HFFc6 (cell line): Measurements from ENCODE around the gene MPO. TPM values are rescaled to one million over a fixed set of nuclear protein-coding genes. Genes with fewer than 3 reads are reported as not detected.

ENCODE experiments used
- DNase-seq: peaks from one replicate; pipeline ENCODE4 v3.0.0-alpha.2; 2018
- H3K27ac Mint-ChIP-seq: 2 replicates; pipeline ENCODE4 v1.8.0; 2020; ENCODE audit warnings: mild to moderate bottlenecking, mixed read lengths
- H3K27me3 Mint-ChIP-seq: 2 replicates; pipeline ENCODE4 v1.8.0; 2021; ENCODE audit warnings: mild to moderate bottlenecking, moderate library complexity, mixed read lengths; ENCODE audit not compliant: insufficient read depth
- H3K36me3 Mint-ChIP-seq: 2 replicates; pipeline ENCODE4 v1.8.0; 2021; ENCODE audit warnings: low read depth, mixed read lengths
- H3K4me1 Mint-ChIP-seq: 2 replicates; pipeline ENCODE4 v1.8.0; 2020; ENCODE audit warnings: low read depth, mixed read lengths
- H3K4me3 Mint-ChIP-seq: 2 replicates; pipeline ENCODE4 v1.8.0; 2020; ENCODE audit warnings: mild to moderate bottlenecking, moderate library complexity, mixed read lengths
- H3K9me3 Mint-ChIP-seq: 2 replicates; pipeline ENCODE4 v1.8.0; 2020; ENCODE audit warnings: mild to moderate bottlenecking, mixed read lengths
- total RNA-seq, 6 experiments: library from RNA; stranded (reverse); fragmentation: NEBNext Ultra II Directional; extraction: Animal tissue kit (Norgen Biotek cat#: 25700); gene quantifications; 2 replicates in 1 of 6; 3 replicates in 5 of 6; pipeline ENCODE4 v1.2.3, GENCODE V29; 2021
- TF ChIP-seq, protein P1 (sequence below): fragments of 200-600 bp; sonication (generic); IDR thresholded peaks from 2 replicates; pipeline ENCODE4 v1.5.0; 2021; ENCODE audit warnings: antibody characterized with exemption, mild to moderate bottlenecking

The MPO gene
- total RNA-seq, 6 experiments from 2014 or later, result not detected

DNA sequence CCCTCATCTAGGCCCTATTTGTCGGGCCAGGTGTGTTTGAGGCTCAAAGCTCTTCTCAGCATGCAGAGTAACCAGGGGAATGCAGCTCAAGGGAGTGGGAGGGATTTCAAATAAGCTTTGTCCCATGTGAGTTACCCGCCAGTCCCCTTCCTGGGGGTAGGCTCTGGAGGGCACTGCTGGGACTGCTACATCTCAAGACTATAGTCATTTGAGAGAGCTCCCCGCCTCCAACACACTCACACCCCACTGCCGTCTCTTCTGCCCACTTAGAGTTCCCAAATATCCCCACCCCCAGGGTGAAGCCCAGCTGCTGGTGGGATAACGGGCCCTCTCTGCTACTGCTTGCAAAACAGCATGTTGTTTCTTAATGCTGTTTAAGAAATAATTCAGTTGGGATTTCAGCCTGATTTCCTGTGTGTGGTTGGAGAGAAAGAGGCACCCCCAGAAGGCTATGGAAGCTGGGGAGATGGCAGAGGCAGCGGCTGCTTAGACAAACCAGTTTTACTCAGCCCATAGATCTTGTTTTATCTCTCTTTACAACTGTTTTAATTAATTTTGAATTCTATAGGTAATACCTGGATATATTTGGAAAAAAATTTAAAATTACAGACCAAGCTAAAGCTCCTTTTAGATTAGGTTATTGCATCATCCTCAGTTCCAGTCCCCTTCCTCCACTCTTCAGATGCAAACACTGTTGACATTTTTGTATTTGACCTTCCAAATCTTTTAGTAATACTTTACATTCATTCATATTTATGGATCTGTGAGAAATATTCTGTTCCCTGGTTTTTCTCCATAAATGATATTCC is 4.1 kb upstream of the MPO start:
- Mint-ChIP-seq H3K27ac (no peak overlapping the region), H3K36me3 (no peaks in the 10 kb centered on the region), H3K4me3 (no peak overlapping the region), H3K4me1 (no peaks in the 10 kb centered on the region), H3K27me3 (peaks cover 17% of the 10 kb centered on the region), H3K9me3 (no peaks in the 10 kb centered on the region)
- no peak for DNase-seq
- TF ChIP-seq, protein P1, sequence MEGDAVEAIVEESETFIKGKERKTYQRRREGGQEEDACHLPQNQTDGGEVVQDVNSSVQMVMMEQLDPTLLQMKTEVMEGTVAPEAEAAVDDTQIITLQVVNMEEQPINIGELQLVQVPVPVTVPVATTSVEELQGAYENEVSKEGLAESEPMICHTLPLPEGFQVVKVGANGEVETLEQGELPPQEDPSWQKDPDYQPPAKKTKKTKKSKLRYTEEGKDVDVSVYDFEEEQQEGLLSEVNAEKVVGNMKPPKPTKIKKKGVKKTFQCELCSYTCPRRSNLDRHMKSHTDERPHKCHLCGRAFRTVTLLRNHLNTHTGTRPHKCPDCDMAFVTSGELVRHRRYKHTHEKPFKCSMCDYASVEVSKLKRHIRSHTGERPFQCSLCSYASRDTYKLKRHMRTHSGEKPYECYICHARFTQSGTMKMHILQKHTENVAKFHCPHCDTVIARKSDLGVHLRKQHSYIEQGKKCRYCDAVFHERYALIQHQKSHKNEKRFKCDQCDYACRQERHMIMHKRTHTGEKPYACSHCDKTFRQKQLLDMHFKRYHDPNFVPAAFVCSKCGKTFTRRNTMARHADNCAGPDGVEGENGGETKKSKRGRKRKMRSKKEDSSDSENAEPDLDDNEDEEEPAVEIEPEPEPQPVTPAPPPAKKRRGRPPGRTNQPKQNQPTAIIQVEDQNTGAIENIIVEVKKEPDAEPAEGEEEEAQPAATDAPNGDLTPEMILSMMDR, result no peak

- no peaks in the 10 kb centered on the region for H3K4me1 Mint-ChIP-seq
- peaks cover 25% of the 10 kb centered on the region for H3K27me3 Mint-ChIP-seq
- H3K27ac Mint-ChIP-seq, result no peak overlapping the region
- TF ChIP-seq, protein P1, result no peak
- no peak for DNase-seq
- H3K9me3 Mint-ChIP-seq, result no peaks in the 10 kb centered on the region
- no peak overlapping the region for H3K4me3 Mint-ChIP-seq
- no peaks in the 10 kb centered on the region for H3K36me3 Mint-ChIP-seq
Measured at GRCh38 chr17:58283674-58284612, 3.2 kb upstream of the MPO start.

DNA sequence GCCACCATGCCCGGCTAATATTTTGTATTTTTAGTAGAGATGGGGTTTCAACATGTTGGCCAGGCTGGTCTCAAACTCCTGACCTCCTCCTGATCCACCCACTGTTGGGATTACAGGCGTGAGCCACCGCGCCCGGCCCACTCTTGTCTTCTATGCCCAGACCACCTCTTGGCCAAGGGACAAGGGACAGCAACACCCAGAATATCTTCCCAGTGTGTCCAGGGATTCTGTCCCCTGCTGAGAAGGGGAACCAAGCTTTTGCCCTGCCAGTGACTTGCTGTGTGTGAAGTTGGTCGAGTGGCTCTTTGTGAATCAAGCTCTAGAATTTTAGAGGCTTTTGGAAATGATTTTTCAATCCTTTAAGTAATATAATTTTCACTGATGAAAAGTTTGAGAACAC is 1.7 kb upstream of the MPO start:
- H3K36me3 Mint-ChIP-seq, result no peaks in the 10 kb centered on the region
- TF ChIP-seq, protein P1, result no peak
- peaks cover 38% of the 10 kb centered on the region for H3K27me3 Mint-ChIP-seq
- no peaks in the 10 kb centered on the region for H3K9me3 Mint-ChIP-seq
- H3K4me1 Mint-ChIP-seq, result no peaks in the 10 kb centered on the region
- no peak overlapping the region for H3K4me3 Mint-ChIP-seq
- no peak overlapping the region for H3K27ac Mint-ChIP-seq
- DNase-seq, result no peak

GRCh38 chr17:58281511-58282011 is 826 bp upstream of the MPO start:
- Mint-ChIP-seq H3K4me3 (no peak overlapping the region), H3K4me1 (no peaks in the 10 kb centered on the region), H3K27ac (no peak overlapping the region), H3K27me3 (peaks cover 41% of the 10 kb centered on the region), H3K9me3 (no peaks in the 10 kb centered on the region), H3K36me3 (no peaks in the 10 kb centered on the region)
- no peak for DNase-seq
- TF ChIP-seq, protein P1, result no peak

GRCh38 chr17:58279736-58280479 is 827 bp downstream of the MPO start:
- DNase-seq, result no peak
- TF ChIP-seq, protein P1, result no peak
- Mint-ChIP-seq H3K27me3 (peaks cover 47% of the 10 kb centered on the region), H3K9me3 (no peaks in the 10 kb centered on the region), H3K4me3 (no peak overlapping the region), H3K27ac (no peak overlapping the region), H3K4me1 (no peaks in the 10 kb centered on the region), H3K36me3 (no peaks in the 10 kb centered on the region)
